Epithelial cell of proximal tubule (primary cell): Measurements from ENCODE around the gene NME5. TPM values are rescaled to one million over a fixed set of nuclear protein-coding genes. Genes with fewer than 3 reads are reported as not detected.
A peak's percentile ranks its signal among the peaks of the same experiment; 100 is the strongest.
"Not testable (repeated sequence)": the region's sequence is repeated elsewhere in the genome, so short reads cannot be mapped to it uniquely, and the experiment has no call there.

ENCODE experiments used
- DNase-seq: peaks from one replicate; pipeline ENCODE4 v3.0.0-alpha.2; 2011; ENCODE audit warnings: low read depth
- H3K4me3 ChIP-seq: 2 replicates; pipeline ENCODE4 v1.5.1; 2011; ENCODE audit warnings: low read depth, mild to moderate bottlenecking, low read length
- total RNA-seq: library from RNA; depleted of rRNA; stranded (reverse); fragments of >200 nt; gene quantifications from 2 replicates; pipeline ENCODE4 v1.2.3, GENCODE V29; 2015
- TF ChIP-seq, protein P1 (sequence below): conservative IDR thresholded peaks from 2 replicates; pipeline ENCODE4 v1.5.1; 2012; ENCODE audit warnings: low read depth, mild to moderate bottlenecking, low read length

NME5 gene
- total RNA-seq, 1 donor from 2014 or later = 3.1 TPM

DNA sequence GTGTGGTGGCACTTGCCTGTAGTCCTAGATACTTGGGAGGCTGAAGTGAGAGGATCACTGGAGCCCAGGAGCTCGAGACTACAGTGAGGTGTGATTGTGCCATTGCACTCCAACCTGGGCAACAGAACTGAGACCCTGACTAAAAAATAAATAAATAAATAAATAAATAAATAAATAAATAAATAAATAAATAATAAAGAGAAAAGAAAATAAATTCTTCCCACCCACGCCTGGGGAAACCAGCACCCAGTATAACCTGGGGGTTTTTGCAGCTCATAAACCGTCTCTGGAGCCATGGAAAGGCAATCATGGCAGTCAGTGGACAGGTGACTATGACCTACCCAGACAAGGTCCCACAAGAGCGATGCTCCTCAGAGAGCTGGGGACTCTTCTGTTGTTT lies 47.5 kb downstream of the NME5 start:
- TF ChIP-seq, protein P1, sequence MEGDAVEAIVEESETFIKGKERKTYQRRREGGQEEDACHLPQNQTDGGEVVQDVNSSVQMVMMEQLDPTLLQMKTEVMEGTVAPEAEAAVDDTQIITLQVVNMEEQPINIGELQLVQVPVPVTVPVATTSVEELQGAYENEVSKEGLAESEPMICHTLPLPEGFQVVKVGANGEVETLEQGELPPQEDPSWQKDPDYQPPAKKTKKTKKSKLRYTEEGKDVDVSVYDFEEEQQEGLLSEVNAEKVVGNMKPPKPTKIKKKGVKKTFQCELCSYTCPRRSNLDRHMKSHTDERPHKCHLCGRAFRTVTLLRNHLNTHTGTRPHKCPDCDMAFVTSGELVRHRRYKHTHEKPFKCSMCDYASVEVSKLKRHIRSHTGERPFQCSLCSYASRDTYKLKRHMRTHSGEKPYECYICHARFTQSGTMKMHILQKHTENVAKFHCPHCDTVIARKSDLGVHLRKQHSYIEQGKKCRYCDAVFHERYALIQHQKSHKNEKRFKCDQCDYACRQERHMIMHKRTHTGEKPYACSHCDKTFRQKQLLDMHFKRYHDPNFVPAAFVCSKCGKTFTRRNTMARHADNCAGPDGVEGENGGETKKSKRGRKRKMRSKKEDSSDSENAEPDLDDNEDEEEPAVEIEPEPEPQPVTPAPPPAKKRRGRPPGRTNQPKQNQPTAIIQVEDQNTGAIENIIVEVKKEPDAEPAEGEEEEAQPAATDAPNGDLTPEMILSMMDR = no peak
- DNase-seq = no peak
- no peak overlapping the region for H3K4me3 ChIP-seq

DNA sequence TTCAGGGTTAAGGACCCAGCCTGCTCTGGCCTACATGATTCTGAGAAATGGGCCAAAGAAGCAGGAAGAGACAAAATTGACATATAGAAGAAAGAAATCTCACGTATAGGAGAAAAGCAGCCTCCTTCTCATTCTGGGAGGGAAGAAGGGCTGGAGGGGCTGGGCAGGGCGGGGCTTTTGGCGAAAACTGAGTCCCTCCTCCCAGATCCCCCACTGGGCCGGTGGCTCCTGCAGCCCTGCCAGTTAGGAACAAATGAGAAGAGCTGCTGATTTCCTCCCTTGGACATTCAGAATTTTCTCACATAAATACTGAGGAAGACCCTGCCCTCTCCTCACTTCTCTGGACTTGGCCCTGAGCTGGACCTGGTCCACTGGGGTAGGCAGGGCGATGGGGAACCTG lies 55.5 kb downstream of the NME5 start, which contains the start of gene WNT8A:
WNT8A (plus strand) TSS at position 332 of the 400 bp plus-strand sequence. CDS start 95 bp downstream, outside the sequence.
- no peak for DNase-seq
- H3K4me3 ChIP-seq = no peak within 1 kb of the TSS
- TF ChIP-seq, protein P1 = no peak

GRCh38 chr5:138082033-138082432 lies 57.2 kb downstream of the NME5 start:
- DNase-seq = no peak
- H3K4me3 ChIP-seq = no peak overlapping the region
- TF ChIP-seq, protein P1 = no peak

DNA sequence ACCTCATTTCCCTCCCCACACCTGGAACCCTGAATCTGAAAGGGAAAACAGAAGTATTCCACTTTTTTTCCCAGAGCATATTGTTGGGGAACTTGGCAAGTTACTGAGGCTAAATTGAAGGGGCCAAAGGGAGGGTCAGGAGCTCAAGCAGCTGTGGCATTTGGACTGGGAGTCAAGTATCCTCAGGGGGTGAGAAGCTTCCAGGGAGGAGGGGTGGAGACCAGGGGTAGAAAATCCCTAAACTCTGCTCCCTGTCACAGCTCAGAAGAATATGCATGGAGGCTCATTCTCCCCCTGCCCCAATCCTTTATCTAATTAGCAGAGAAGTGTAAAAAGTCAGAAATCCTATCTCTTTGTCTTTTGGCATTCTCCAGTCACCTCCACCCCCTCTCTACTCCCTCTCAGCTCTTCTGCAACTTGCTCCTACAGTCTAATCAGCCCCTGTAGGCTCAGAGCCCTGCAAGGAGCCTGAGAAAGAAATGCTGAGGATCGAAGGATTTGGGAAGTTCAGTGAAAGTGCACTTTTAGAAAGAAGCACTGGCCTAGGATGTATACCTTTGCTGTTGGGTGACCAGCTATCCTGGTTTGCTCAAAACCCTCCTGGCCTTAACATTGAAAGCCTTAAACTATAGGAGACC lies 61.1 kb downstream of the NME5 start:
- no peak overlapping the region for H3K4me3 ChIP-seq
- TF ChIP-seq, protein P1 = no peak
- no peak for DNase-seq

- no peak for DNase-seq
- H3K4me3 ChIP-seq = no peak overlapping the region
- TF ChIP-seq, protein P1 = peak; percentile 90
These were observed 62.0 kb downstream of the NME5 start for GRCh38 chr5:138077064-138077696.

GRCh38 chr5:138070026-138070425 lies 69.2 kb downstream of the NME5 start:
- DNase-seq, H3K4me3 ChIP-seq: not testable (repeated sequence)

DNA sequence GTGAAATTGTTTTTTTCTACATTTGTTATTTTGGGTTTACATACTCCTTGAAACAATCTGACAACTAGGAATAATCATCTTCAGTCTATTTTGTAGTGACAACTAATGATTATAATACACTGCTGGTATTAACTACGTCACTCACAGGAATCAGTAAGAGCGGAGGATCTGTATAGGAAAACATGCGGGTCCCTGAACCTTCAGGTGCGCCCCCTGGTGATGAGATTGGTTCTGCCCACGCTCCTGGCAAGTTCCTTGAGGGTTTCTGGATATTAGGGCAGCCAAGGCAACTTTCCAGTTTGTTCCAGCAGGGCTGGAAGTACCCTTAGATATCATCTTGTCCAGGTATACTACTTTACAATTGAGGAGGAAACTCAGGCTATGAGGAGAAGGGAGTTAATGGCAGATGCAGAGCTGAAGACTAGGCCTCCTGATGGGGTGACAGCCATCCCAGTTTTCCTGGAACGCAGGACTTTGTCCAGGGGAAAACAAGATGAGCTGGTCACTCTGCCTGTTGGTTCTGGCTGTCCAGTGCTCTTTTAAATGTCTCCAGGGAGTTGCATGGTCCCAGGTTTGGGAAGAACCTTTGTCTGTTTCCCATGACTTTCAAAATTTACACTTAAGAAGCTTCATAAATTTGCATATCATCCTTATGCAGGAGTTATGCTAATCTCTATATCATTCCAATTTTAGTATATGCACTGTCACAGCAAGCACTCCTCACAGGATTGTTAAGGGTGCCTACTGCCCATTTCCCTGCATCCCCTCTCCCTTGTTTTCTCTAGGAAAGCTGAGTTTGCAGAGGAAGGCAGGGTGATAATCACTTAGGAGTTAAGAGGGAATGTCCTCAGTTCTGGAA lies 70.3 kb downstream of the NME5 start:
- DNase-seq = no peak
- H3K4me3 ChIP-seq = no peak overlapping the region
- TF ChIP-seq, protein P1 = peak; percentile 96
